ENCODE results near the gene SFTPB.
"Not testable (repeated sequence)": the region's sequence is repeated elsewhere in the genome, so short reads cannot be mapped to it uniquely, and the experiment has no call there.

Gene SFTPB

DNA sequence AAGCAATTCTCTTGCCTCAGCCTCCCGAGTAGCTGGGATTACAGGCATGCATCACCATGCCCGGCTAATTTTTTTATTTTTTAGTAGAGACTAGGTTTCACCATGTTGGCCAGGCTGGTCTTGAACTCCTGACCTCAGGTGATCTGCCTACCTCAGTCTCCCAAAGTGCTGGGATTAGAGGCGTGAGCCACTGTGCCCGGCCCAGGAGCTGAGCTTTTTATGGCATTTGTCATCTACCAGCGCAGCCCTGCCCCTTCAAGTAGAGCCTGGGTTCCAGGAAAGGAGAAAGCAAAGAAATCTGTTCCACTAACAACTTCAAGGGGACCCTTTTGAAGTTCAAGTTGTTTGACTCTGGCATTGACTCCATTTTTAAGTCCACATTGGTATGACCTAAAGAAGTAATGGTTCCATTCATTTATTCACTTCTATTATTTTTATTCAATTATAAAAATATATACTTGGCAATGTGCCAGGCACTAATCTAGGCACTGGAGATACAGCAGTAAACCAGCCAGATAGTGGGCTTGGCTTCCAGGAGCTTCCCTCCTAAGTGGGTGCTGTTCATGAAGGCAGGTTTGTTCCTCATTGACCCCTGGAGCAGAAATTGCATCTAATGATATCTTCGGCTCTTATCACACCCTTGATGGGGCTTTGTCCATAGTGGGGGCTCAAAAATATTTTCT is 8.0 kb upstream of the SFTPB start:
- no peak for DNase-seq (ENCODE audit: low read depth in 2 of 2)

DNA sequence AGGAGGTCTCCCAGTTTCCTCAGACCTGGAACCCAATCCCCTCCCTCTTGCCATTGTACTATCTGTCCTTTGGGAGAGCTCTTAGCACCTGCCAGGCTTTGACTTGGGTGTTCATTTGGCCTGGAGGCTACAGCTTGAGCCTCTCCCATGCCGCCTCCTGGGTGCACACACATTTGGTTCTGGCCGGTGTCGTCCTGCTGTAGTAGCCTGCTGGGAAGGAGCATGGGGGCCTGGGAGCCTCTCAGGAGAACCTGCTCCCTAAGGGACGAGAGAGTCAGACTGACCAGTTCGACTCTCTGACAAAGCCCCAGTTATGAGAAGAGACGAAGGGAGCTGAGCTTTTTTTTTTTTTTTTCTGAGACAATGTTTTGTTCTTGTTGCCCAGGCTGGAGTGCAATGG is 7.4 kb upstream of the SFTPB start:
- no peak for DNase-seq (ENCODE audit: low read depth in 2 of 2)

DNA sequence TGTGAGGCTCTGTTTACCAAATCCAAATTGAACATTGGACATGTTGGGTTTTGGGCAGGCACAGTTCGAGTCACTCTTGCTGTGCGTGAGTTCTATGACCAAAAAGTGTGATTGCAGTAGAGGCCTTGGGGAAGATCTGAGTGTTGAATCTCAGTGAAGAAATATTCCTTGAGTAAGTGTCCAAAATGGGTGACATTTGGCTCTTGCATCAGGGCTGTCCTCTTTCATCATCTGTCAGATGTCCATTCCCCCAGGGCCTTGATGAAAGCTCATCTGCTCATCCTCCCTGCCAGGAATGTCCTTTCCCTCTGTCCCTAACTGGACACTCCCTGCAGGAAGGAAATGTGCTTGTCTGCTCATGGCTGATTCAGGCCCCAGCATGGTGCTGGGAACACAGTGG is 6.4 kb upstream of the SFTPB start:
- no peak for DNase-seq (ENCODE audit: low read depth in 2 of 2)

DNA sequence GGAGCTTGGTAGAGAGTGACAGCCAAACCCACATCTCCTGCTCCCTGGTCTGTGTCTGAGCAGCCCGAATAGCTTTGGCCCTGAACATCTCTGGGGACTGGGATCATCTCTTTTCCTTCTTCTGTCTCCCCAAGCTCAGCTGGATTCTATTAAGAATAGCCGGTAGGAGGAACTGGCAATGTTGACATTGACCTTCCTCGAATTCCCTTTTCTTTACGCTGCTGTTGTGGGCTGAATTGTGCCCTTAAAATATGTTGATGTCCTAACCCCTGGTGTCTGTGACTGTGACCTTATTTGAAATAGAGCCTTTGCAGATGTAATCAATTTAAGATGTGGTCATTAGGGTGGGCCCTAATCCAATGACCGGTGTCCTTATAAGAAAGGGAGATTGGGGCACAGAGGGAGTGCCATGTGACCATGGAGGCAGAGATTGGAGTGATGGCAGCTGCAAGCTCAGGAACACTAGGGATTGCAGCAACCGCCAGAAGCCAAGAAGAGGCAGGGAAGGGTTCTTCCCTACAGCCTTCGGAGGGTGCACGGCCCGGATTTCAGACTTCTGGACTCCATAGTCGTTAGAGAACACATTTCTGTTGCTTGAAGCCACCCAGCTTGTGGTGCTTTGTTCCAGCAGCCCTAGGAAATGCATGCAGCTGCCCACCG is 5.8 kb upstream of the SFTPB start:
- DNase-seq (ENCODE audit: low read depth in 2 of 2), result no peak

DNA sequence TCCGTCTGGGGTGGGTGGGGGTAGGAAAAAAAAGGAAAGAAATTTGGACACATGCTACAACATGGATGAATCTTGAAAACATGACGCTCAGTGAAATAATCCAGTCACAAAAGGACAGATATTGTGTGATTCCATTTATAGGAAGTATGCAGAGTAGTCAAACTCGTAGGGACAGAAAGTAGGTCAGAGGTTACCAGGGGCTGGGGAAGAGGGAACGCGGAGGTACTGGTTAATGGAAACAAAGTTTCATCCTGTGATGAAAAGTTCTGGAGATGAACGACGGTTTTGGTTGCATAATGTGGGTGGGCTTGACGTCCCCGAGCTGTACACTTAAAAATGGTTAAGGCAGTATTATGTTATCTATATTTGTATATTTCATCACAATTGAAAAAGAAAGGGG is 4.5 kb upstream of the SFTPB start:
- no peak for DNase-seq (ENCODE audit: low read depth in 2 of 2)

DNA sequence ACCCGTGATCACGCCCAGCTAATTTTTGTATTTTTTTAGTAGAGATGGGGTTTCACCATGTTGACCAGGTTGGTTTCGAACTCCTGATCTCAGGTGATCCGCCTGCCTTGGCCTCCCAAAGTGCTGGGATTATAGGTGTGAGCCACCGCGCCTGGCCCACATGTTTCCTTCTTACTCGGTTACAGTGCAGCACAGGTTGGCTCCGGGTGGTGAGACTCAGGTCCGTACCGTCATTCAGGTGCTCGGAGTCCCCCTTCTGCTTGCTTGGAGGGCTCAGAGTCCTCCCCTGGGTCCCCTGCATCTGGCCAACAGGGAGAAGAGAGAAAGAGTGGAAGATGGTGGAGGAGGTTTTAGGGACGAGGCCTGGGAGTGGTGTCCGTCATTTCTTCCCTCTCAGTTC is 2.4 kb upstream of the SFTPB start:
- DNase-seq (ENCODE audit: low read depth in 2 of 2), result not testable (repeated sequence)

DNA sequence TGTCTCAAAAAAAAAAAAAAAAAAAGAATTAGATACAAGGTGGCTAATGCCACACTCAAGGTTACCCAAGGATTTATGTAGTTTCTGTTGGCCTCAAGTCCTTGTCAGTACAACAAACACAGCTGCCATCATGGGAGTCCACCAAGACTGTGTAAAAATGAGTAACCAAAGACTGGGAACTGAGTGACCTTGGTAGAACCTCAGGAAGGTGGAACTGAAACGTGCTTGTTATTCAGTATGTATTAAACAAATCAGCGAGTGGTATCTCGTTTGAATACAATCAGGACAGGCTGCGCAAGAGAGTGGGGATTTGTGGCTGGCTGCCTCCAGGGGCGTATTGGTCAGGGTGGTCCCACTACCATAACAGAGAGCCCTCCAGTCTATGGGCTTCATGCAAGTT is 1.6 kb upstream of the SFTPB start:
- DNase-seq (ENCODE audit: low read depth in 2 of 2), result no peak

DNA sequence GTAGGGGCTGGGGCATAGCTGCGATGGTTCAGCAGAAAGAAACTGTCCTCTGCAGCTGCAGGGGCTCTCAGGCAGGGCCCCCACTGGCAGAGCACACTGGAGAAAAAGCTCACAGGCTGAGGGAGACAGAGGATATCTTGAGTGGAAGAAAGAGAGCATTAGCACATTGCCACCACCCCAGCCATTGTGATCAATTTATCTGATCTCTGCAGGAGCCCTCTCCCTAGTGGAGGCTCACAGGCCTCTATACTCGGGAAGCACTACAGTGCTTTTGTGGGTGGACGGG is 801 bp upstream of the SFTPB start:
- DNase-seq (ENCODE audit: low read depth in 2 of 2), result no peak

DNA sequence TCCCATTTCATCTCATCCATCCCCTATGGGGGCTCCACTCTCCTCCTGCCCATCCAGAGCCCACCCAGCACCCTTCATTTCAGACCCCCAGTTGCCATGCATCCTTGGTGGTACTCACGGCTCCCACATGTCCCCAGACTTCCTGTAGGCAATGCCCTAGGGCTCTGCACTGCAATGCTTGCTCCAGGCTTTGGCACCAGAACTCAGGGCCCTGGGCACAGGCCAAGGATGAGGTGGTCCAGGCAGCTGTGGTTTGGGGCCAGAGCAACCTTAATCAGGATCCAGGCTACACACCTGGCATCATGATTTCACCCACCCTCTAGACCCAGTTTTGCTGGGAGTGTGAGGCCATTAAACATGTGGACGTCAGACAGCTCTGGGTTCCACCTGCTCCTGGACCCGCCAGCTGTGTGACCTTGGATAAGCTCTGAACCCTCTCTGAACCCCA is 414 bp downstream of the SFTPB start:
- DNase-seq (ENCODE audit: low read depth in 2 of 2), result no peak

DNA sequence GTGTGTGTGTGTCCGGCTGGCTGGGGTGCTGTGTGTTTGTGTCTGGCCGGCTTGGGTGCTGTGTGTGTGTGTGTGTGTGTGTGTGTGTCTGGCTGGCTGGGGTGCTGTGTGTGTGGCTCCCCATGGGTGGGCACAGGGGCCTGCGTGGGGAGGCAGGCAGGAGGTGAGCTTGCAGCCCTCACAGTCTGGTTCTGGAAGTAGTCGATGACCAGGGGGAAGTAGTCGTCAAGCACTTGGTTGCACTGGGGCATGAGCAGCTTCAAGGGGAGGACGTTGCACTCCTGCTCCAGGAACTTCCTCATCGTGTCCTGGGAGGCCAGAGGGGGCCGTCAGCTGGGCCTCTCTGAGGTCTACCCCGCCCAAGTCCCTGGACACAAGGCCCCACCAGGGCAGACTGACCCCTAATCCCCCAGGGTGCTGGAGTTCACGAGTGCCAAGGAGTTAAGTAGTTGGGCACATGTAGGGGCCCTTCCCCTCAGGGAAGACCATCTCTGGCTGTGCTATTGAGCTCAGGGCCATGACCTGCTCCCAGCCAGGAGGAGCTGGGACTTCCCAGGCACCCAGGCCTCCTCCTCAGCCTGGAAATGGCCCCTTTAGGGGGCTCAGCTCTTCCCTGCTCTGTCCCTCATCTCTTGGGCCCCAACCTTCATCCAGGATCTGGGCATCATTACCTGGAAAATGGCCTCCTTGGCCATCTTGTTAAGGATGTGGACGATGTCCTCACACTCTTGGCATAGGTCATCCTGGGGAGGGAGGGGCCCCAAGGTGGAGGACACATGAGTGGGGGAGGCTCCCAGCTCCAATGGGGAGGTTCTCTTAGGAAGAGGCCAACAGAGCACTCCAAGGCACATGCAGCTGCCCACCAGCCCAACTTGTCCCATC is 1.3 kb downstream of the SFTPB start:
- DNase-seq (ENCODE audit: low read depth in 2 of 2), result no peak

DNA sequence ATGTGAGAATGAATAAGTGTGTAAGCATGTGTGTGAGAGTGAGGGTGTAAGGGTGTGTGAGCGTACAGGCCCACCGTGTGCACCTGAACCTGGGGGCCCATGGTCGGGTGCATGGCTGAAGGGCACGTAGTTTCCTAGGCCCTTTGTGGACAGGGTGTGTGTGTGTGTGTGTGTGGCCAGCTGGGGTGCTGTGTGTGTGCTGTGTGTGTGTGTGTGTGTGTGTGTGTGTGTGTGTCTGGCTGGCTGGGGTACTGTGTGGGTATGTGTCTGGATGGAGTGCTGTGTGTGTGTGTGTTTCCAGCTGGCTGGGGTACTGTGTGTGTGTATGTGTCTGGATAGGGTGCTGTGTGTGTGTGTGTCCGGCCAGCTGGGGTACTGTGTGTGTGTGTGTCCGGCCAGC is 2.0 kb downstream of the SFTPB start:
- DNase-seq (ENCODE audit: low read depth in 2 of 2), result no peak

DNA sequence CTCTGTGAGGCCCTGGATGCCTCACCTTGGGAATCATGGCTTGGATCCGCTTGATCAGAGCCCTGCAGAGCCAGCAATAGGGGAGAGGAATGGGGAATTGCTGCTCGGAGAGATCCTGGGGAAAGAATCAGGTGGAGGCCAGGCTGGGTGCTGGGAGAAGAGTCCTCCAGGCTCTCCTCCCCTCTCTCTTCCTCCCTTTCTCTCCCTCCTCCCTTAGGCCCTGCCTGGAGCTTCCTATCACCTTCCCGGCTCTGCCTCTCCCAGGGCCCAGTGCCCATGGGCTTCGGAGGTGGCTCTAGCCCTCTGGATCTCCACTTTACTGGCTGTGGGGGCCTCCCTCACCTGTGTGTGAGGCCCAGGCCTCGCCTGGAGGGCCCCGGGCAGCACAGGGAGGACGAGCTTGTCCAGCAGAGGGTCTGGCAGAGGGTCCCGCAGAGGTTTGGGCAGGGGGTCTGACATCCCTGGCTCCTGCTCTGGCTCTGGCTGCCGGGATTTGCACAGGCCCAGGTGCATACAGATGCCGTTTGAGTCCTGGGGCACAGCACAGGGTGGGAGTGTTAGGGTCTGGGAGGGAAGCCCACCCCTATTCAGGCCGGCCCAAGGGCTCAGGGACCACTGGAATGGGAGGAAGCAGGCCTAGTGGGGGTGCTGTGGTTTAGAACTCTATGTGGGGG is 2.6 kb downstream of the SFTPB start:
- DNase-seq (ENCODE audit: low read depth in 2 of 2), result no peak

DNA sequence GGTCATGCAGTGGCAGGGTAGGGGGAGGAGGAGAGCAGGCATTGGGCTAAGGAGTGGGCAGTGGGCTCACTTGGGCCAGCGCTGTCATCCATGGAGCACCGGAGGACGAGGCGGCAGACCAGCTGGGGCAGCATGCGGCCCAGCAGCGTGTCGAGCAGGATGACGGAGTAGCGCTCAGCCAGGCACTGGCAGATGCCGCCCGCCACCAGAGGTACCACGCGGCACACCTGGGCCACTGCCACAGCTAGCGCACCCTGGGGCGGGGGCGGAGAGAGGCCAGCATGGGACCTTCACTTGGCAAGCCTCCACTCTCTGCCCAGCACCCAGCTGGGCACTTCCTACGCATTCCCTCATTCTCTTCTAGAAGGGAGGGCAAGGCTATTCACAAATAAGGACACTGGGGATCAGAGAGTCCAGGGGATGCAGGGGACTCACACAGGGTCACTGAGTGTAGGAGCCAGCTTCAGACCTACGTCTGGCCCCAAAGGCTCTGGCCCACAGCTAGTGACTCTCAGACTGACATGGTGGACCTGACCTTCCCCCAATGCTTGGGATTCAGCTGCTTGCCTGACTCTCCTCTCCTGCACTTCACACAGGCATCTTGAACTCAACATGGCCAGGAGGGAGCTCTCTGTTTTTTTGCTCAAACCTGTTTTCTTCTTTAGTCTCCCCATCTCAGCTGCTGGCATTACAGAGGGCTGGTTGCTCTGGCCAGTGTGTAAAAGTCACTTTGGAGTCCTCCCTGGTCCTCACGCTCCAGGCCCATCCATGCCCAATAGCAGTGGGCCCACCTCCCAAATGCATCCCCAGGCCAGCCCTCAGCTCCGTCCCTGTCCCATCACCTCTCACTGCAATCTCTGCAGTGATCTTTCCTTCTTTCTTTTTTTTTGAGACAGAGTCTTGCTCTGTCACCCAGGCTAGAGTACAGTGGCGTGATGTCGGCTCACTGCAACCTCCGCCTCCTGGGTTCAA is 4.1 kb downstream of the SFTPB start:
- no peak for DNase-seq (ENCODE audit: low read depth in 2 of 2)

DNA sequence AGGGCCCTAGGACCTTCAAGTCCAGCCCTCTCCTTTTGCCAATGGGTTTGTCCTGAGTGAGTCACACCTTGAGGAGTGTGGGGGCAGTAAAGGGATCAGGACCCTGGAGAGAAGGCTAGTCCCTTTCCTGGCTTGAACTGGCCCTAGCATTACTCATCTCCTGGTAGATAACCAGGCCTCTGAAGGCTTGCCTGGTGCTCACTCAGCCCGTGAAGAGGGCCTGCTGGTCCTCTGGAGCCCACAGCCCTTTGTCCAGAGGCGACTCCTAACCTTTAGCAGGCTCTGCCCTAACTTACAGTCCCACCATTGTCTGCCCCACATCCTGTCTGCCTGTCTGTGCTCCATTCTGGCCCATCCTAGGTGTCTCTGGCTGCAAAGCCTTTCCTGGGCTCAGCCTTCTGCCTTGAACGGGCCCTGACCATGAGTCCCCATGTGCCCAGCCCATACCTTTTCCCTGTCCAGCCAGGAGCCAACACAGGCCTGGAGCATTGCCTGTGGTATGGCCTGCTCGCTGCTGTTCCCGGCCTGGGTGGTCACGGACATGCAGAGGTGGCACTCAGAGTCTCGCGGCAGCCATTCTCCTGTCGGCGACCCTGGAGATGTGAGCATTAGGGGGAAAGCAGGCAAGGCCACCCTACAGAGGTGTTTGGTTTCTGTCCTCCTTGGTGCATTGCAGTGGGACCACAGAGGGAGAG is 5.0 kb downstream of the SFTPB start:
- no peak for DNase-seq (ENCODE audit: low read depth in 2 of 2)

DNA sequence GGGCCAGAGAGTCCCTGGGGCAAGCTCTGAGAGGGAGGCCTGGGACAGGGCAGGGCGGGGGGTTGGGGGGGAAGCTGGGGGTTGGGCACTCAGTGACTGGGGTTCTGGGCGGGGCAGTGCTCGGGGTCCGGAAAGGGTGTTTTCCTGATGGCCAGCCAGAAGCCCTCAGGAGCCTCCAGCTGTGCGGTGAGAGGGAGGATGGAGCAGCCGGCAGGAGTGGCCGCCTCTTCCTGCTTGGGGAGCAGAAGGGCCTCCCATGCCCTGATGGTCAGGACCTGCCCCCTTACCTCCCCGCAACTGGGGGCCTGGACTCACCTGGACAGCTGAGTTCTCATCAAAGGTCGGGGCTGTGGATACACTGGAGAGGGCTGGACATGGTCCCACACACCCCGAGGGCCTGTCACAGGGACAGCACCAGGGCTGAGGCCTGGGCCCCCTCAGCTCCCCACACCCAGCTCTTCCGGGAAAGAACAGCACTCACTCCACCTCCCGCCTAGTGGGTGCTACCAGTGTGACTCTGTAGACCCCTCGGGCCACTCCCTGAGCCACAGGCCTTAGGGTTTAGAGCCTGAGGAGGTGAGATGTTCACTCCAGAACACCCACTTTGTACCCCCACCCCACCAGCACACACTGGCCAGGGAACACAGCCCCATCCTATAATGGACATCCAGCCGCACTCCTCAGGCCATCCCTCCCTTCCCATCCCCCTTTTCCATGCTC is 6.7 kb downstream of the SFTPB start:
- no peak for DNase-seq (ENCODE audit: low read depth in 2 of 2)

DNA sequence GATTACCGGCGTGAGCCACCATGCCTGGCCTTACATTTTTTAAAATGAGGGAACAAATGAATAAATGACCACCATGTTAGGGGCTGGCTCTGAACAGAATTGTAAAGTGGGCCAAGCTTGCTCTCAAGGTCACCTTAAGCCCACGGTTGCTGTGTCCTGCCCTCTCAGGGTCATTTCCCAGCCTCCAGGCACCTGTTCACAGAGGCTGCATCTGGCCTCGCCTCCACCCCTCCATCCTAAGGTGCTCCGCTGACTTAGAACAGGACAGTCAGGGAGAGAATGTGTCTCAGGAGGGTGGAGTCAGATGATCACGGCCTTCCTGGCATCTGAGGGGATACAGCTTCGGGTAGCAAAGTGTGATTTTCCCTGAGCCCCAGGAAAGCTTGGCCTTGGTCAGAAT is 7.3 kb downstream of the SFTPB start:
- DNase-seq (ENCODE audit: low read depth in 2 of 2), result no peak

DNA sequence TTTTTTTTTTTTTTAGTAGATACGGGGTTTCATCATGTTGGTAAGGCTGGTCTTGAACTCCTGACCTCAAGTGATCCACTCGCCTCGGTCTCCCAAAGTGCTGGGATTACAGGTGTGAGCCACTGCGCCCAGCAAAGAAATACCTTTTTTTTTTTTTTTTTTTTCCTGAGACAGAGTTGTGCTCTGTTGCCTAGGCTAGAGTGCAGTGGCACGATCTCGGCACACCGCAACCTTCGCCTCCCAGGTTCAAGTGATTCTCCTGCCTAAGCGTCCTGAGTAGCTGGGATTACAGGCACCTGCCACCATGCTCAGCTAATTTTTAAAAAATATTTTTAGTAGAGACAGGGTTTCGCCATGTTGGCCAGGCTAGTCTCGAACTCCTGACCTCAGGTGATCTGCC is 7.7 kb downstream of the SFTPB start:
- DNase-seq (ENCODE audit: low read depth in 2 of 2), result not testable (repeated sequence)

DNA sequence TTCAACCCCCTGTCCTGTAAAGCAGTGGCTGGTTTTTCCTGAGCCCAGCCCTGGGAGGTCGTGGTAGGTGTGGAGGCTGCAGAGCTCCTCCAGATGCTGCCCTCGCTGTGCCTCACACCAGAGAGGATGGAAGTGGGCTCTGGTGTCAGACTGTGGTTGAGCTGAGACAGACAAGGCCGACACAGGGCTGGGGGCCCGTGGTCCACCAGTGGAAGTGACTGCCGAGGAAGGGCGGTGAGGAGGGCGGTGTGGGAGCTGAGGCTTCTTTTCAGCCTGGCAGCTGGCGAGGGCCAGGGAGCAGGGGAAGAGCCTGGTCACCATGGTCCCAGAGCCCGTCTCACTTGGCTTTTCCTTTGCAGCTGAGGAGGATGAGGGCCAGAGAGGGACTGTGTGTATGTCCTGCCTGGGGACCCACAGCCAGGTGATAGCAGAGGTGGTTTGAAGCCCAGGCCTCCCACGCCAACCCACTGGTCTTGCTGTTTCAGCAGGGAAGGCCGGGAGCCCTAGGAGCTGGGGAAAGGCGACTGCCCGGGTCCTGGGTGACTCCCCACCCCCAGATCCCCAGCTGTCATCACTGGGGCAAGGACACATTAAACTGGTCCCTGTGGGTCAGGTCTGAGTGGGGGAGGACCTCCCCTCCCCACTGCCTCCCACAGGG is 8.5 kb downstream of the SFTPB start:
- no peak for DNase-seq (ENCODE audit: low read depth in 2 of 2)

DNA sequence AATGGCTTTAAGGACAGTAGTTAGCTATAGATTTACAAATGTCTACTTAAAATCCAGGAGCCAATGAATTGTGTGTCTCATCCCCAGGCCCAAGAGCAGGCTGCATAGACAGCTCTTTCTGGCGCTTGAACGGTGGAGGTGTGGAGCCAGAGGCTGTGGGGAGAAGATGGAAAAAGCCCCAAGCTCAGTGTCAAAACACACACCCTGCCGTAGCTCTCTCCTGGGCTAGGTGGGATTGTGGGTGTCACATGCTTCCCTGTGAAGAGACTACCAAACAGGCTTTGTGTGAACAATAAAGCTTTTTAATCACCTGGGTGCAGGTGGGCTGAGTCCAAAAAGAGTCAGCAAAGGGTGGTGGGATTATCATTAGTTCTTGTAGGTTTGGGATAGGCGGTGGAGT is 10.6 kb downstream of the SFTPB start:
- not testable (repeated sequence) for DNase-seq (ENCODE audit: low read depth in 2 of 2)

All from fibroblast of skin of left quadriceps (primary cell).